Activated CD4-positive, alpha-beta memory T cell treated with anti-CD3 and anti-CD28 coated beads for 36 hours (primary cell): ENCODE data around the gene CDC16. TPM values are rescaled to one million over a fixed set of nuclear protein-coding genes. Genes with fewer than 3 reads are reported as not detected.

ENCODE experiments used
- CTCF ChIA-PET: fragments of 350-600 bp; sonication (Branson Sonifier 250); formaldehyde crosslinking; loops from one replicate; lab custom pipeline; 2021; ENCODE audit warnings: antibody characterized with exemption, inconsistent platforms; lab: Charles Lee
- POLR2A ChIA-PET: fragments of 350-600 bp; sonication (Branson Sonifier 250); formaldehyde crosslinking; loops from one replicate; lab custom pipeline; 2021; ENCODE audit warnings: antibody characterized with exemption; lab: Charles Lee
- DNase-seq: peaks from one replicate; pipeline ENCODE4 v3.0.0-alpha.2; 2020
- H3K27ac Mint-ChIP-seq: one replicate; pipeline ENCODE4 v1.8.0; 2021; ENCODE audit warnings: mixed read lengths
- H3K27me3 Mint-ChIP-seq: one replicate; pipeline ENCODE4 v1.8.0; 2021; ENCODE audit warnings: mixed read lengths
- H3K36me3 Mint-ChIP-seq: one replicate; pipeline ENCODE4 v1.8.0; 2021; ENCODE audit warnings: mixed read lengths
- H3K4me1 Mint-ChIP-seq: one replicate; pipeline ENCODE4 v1.8.0; 2021; ENCODE audit warnings: low read depth, mixed read lengths
- H3K4me3 Mint-ChIP-seq: one replicate; pipeline ENCODE4 v1.8.0; 2021; ENCODE audit warnings: mild to moderate bottlenecking, mixed read lengths
- H3K9me3 Mint-ChIP-seq: one replicate; pipeline ENCODE4 v1.8.0; 2021; ENCODE audit warnings: mixed read lengths
- intact Hi-C: fragments of 100-400 bp; cut with micrococcal nuclease; formaldehyde crosslinking; loops from one replicate; pipeline ENCODE4 v1.15.1; 2023
- total RNA-seq, 2 experiments: library from RNA; stranded (reverse); gene quantifications; one replicate each; pipeline ENCODE4 v1.2.3, GENCODE V29; 2021

The CDC16 gene
- total RNA-seq, 2 experiments from 2014 or later: 63.1 to 69.8 TPM

- intact Hi-C loops: loop anchor here (5.0 kb wide), 1 partner anchor 87 kb away; no protein-coding TSS in a partner anchor
- DNase-seq: no peak
- CTCF ChIA-PET: interaction anchor here (0.5 to 1.5 kb wide), 4 partner anchors 81 to 162 kb away, joined by 3 to 4 read pairs (median 3); no protein-coding TSS in a partner anchor
- peaks cover 38% of the 10 kb centered on the region for H3K4me1 Mint-ChIP-seq
- no peaks in the 10 kb centered on the region for H3K36me3 Mint-ChIP-seq
- H3K9me3 Mint-ChIP-seq: no peaks in the 10 kb centered on the region
- POLR2A ChIA-PET: interaction anchor here (0.8 to 1.4 kb wide), 2 partner anchors 162 to 248 kb away, joined by 3 read pairs; no protein-coding TSS in a partner anchor
- H3K27me3 Mint-ChIP-seq: peaks cover 3% of the 10 kb centered on the region
- no peak overlapping the region for H3K4me3 Mint-ChIP-seq
- no peak overlapping the region for H3K27ac Mint-ChIP-seq
Observed at GRCh38 chr13:114229506-114229905, 5.2 kb upstream of the CDC16 start.

DNA sequence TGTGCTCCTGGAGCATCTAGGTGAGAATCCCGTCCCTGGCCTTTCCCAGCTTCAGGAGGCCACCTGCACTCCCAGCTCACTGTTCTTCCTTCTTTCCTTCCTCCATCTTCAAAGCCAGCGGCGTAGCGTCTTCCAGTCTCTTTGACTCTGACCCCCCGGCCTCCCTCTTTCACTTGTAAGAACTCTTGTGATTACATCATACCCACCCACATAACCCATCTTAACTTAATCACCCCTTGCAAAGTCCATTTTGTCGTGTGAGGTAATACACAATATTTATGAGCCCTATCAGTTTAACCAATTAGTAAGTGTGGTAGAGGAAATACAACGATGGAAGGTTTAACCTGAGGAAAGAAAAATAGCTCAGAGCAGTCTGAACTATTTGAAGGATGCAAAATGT, 4.6 kb upstream of the CDC16 start:
- intact Hi-C loops: no loop called here
- H3K4me3 Mint-ChIP-seq: peak overlapping the region; percentile 18
- H3K27ac Mint-ChIP-seq: no peak overlapping the region
- DNase-seq: no peak
- no peaks in the 10 kb centered on the region for H3K36me3 Mint-ChIP-seq
- H3K4me1 Mint-ChIP-seq: peaks cover 34% of the 10 kb centered on the region
- no peaks in the 10 kb centered on the region for H3K9me3 Mint-ChIP-seq
- CTCF ChIA-PET: interaction anchor here (1.0 kb wide), 1 partner anchor 163 kb away, joined by 3 read pairs; no protein-coding TSS in a partner anchor
- POLR2A ChIA-PET: interaction anchor here (0.8 kb wide), 1 partner anchor 249 kb away, joined by 3 read pairs; no protein-coding TSS in a partner anchor
- peaks cover 3% of the 10 kb centered on the region for H3K27me3 Mint-ChIP-seq

DNA sequence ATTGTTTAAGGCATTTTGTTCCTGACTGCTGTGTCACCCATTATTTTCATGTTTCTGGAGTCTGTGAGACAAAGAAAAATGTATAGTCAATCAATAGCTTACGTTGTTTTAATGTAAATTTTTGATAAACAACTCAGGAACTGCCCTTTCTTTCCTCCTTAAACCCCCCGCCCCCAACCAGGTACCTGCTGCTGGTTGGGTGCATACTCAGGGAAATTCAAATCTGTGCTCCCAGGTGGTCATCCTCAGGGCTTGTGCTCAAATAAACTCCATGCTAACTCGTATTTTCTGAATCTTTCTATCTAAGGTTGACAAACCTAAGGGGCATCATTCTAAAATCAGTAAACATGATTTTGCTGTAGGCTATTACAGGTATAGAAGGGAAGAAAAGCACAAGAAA, 4.1 kb upstream of the CDC16 start:
- Mint-ChIP-seq H3K27me3 (peaks cover 3% of the 10 kb centered on the region), H3K4me1 (peaks cover 37% of the 10 kb centered on the region), H3K9me3 (no peaks in the 10 kb centered on the region), H3K27ac (no peak overlapping the region), H3K36me3 (peaks cover 4% of the 10 kb centered on the region), H3K4me3 (peak overlapping the region; percentile 18)
- ChIA-PET CTCF (interaction anchor here (1.0 kb wide), 1 partner anchor 163 kb away, joined by 3 read pairs; no protein-coding TSS in a partner anchor), POLR2A (no interaction called here)
- intact Hi-C loops: no loop called here
- DNase-seq: no peak

GRCh38 chr13:114231886-114232285, 2.8 kb upstream of the CDC16 start:
- peaks cover 33% of the 10 kb centered on the region for H3K4me1 Mint-ChIP-seq
- no peak for DNase-seq
- ChIA-PET CTCF (interaction anchor here (0.7 kb wide), 1 partner anchor 45 kb away, joined by 3 read pairs; no protein-coding TSS in a partner anchor), POLR2A (no interaction called here)
- H3K4me3 Mint-ChIP-seq: no peak overlapping the region
- peaks cover 8% of the 10 kb centered on the region for H3K36me3 Mint-ChIP-seq
- intact Hi-C loops: no loop called here
- H3K27me3 Mint-ChIP-seq: peaks cover 3% of the 10 kb centered on the region
- no peak overlapping the region for H3K27ac Mint-ChIP-seq
- H3K9me3 Mint-ChIP-seq: no peaks in the 10 kb centered on the region

- H3K27ac Mint-ChIP-seq: peak overlapping the region; percentile 73
- peak overlapping the region; percentile 91 for H3K4me3 Mint-ChIP-seq
- peaks cover 25% of the 10 kb centered on the region for H3K36me3 Mint-ChIP-seq
- ChIA-PET CTCF (no interaction called here), POLR2A (no interaction called here)
- DNase-seq: no peak
- intact Hi-C loops: loop anchor here (2.0 kb wide), 1 partner anchor 47 kb away; the partner anchor contains the start of gene UPF3A
- H3K9me3 Mint-ChIP-seq: no peaks in the 10 kb centered on the region
- H3K4me1 Mint-ChIP-seq: peaks cover 31% of the 10 kb centered on the region
- H3K27me3 Mint-ChIP-seq: peaks cover 3% of the 10 kb centered on the region
Observed at GRCh38 chr13:114234266-114234644, 442 bp upstream of the CDC16 start.

DNA sequence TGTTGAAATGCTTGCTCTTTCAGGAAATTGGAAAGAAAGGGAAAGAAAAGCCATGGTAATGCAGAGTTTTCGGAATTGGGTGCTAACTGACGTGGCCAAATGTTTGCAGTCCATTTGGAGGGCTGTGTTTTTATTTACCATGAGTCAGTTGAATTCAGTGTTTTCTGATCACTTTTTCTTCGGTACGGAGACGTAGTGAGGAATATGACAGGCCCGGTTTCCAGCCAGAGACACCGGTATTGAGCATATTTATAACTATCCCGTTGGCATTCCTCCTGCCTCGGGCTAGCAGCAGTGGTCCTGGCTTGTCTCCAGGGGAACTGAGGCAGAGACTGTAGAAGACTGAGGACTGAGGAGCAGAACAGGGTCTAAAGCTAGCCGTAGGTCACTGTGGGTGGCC, 1.0 kb downstream of the CDC16 start:
- intact Hi-C loops: loop anchor here (1.0 to 2.0 kb wide), 2 partner anchors 45 to 104 kb away; partner anchors contain the start of gene UPF3A
- peak overlapping the region; percentile 73 for H3K27ac Mint-ChIP-seq
- ChIA-PET CTCF (interaction anchor here (0.8 to 1.3 kb wide), 4 partner anchors 22 to 494 kb away, joined by 3 to 4 read pairs (median 4); no protein-coding TSS in a partner anchor), POLR2A (no interaction called here)
- H3K4me1 Mint-ChIP-seq: peaks cover 25% of the 10 kb centered on the region
- no peaks in the 10 kb centered on the region for H3K9me3 Mint-ChIP-seq
- peak overlapping the region; percentile 91 for H3K4me3 Mint-ChIP-seq
- H3K36me3 Mint-ChIP-seq: peaks cover 29% of the 10 kb centered on the region
- peaks cover 2% of the 10 kb centered on the region for H3K27me3 Mint-ChIP-seq
- no peak for DNase-seq

DNA sequence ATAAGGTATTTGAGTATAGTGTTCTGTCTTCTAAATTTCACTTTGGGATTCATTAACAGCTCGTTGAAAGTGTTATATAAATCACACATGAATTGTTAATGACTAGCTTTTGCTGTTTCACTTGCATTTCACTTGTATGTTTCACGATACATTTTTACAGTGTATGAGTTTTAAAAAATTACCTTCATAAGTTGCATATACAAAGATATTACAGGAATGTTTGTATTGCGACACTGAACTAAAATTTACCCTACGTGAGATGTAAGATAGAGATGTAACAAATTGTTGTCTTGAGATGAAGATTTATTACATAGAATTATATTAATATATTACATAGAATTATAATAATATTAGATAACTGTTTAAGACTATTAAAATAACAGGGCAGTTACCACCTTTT, 1.5 kb downstream of the CDC16 start:
- DNase-seq: no peak
- Mint-ChIP-seq H3K4me1 (peaks cover 25% of the 10 kb centered on the region), H3K27ac (peak overlapping the region; percentile 73), H3K4me3 (peak overlapping the region; percentile 91), H3K27me3 (no peaks in the 10 kb centered on the region), H3K9me3 (no peaks in the 10 kb centered on the region), H3K36me3 (peaks cover 33% of the 10 kb centered on the region)
- ChIA-PET POLR2A (no interaction called here), CTCF (interaction anchor here (0.8 to 1.3 kb wide), 5 partner anchors 17 to 494 kb away, joined by 3 to 5 read pairs (median 4); no protein-coding TSS in a partner anchor)
- intact Hi-C loops: no loop called here

DNA sequence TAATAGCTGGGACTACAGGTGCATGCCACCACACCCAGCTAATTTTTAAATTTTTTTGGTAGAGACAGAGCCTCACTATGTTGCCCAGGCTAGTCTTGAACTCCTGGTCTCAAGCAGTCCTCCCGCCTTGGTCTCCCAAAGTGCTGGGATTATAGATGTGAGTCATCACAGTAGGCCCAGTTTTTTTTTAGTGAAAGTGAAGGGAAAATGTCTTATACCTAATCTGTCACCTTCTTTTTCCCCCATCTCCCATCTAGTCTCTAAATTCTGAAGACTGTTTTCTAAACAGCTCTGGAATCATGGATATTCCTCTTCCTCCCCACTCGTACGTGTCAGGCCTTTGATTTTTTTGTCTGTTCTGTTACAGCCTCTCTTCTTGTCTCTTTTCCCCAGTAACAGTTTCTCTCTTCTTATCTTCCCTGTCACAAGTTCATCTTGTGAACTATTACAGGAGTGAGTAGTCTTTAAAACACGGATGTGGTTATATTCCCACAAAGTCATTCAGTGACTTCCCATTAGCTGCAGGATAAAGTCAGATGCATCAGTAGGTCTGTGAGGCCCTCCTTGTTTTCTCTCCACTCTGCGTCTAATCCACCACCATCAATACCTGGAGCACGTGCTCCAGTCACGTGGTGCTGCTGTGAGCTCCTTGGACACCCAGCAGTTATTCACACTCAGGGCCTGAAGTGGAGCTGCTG, 2.9 kb downstream of the CDC16 start:
- ChIA-PET POLR2A (no interaction called here), CTCF (interaction anchor here (0.5 to 0.7 kb wide), 2 partner anchors 112 to 1237 kb away, joined by 3 read pairs; no protein-coding TSS in a partner anchor)
- H3K27me3 Mint-ChIP-seq: no peaks in the 10 kb centered on the region
- DNase-seq: no peak
- no peak overlapping the region for H3K27ac Mint-ChIP-seq
- peaks cover 27% of the 10 kb centered on the region for H3K4me1 Mint-ChIP-seq
- intact Hi-C loops: no loop called here
- H3K36me3 Mint-ChIP-seq: peaks cover 42% of the 10 kb centered on the region
- H3K4me3 Mint-ChIP-seq: no peak overlapping the region
- H3K9me3 Mint-ChIP-seq: no peaks in the 10 kb centered on the region

GRCh38 chr13:114241918-114242317, 7.2 kb downstream of the CDC16 start:
- no peak for DNase-seq
- Mint-ChIP-seq H3K4me3 (no peak overlapping the region), H3K36me3 (peaks cover 69% of the 10 kb centered on the region), H3K4me1 (peaks cover 12% of the 10 kb centered on the region), H3K27ac (no peak overlapping the region), H3K9me3 (no peaks in the 10 kb centered on the region), H3K27me3 (no peaks in the 10 kb centered on the region)
- intact Hi-C loops: no loop called here
- ChIA-PET POLR2A (no interaction called here), CTCF (interaction anchor here (0.6 kb wide), 1 partner anchor 991 kb away, joined by 4 read pairs; no protein-coding TSS in a partner anchor)

GRCh38 chr13:114243971-114244370, 9.3 kb downstream of the CDC16 start:
- peaks cover 68% of the 10 kb centered on the region for H3K36me3 Mint-ChIP-seq
- H3K4me3 Mint-ChIP-seq: no peak overlapping the region
- H3K27ac Mint-ChIP-seq: no peak overlapping the region
- POLR2A ChIA-PET: no interaction called here
- CTCF ChIA-PET: no interaction called here
- no peaks in the 10 kb centered on the region for H3K9me3 Mint-ChIP-seq
- DNase-seq: no peak
- intact Hi-C loops: no loop called here
- H3K27me3 Mint-ChIP-seq: no peaks in the 10 kb centered on the region
- H3K4me1 Mint-ChIP-seq: peaks cover 7% of the 10 kb centered on the region

DNA sequence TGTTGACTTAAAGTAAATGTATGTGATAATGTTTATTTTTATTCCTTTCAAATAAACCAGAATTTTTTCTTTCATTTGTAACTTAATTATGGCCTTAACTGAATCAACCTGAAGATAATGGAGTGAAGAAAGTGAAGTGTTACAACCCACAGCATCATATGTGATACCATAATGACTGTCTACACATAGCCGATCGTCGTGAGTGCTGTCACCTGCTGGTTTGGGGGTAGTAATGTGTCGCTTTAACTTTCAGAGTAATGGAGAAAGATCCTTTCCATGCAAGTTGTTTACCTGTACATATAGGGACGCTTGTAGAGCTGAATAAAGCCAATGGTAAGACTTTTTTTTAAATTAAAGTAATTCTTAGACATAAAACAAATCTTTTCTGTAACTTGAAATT, 9.9 kb downstream of the CDC16 start:
- POLR2A ChIA-PET: no interaction called here
- Mint-ChIP-seq H3K27ac (no peak overlapping the region), H3K4me3 (no peak overlapping the region), H3K4me1 (peaks cover 7% of the 10 kb centered on the region), H3K36me3 (peaks cover 64% of the 10 kb centered on the region), H3K27me3 (no peaks in the 10 kb centered on the region), H3K9me3 (no peaks in the 10 kb centered on the region)
- intact Hi-C loops: no loop called here
- no peak for DNase-seq
- CTCF ChIA-PET: interaction anchor here (1.1 kb wide), 1 partner anchor 11 kb away, joined by 3 read pairs; no protein-coding TSS in a partner anchor

DNA sequence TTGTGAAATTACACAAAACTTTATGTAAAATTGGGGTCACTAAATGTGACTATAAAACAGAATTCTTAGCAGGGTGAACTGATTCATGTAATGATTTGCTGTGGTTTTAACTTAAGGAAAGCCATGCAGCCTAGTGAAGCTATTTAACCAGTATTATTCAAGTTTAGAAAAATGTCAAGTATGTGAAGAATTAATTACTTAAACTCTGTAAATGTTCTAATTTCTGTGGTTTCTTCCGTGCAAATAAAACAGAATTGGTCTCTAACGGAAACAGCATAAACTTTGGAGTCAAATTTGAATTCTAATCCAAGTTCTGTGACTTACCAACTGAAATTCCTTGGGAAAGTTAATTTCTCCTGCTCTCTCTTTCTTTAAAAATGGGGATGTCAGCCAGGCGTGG, 13.3 kb downstream of the CDC16 start:
- no peaks in the 10 kb centered on the region for H3K27me3 Mint-ChIP-seq
- no peak for DNase-seq
- peaks cover 4% of the 10 kb centered on the region for H3K4me1 Mint-ChIP-seq
- ChIA-PET CTCF (no interaction called here), POLR2A (no interaction called here)
- H3K9me3 Mint-ChIP-seq: no peaks in the 10 kb centered on the region
- H3K36me3 Mint-ChIP-seq: peaks cover 58% of the 10 kb centered on the region
- H3K27ac Mint-ChIP-seq: no peak overlapping the region
- intact Hi-C loops: no loop called here
- H3K4me3 Mint-ChIP-seq: no peak overlapping the region
